Measurements from ENCODE around the gene MICU2. TPM values are rescaled to one million over a fixed set of nuclear protein-coding genes. Genes with fewer than 3 reads are reported as not detected.

The MICU2 gene
- total RNA-seq, 1 donor from 2014 or later, result 35.7 TPM

- no peak overlapping the region for H3K27ac Mint-ChIP-seq
- H3K4me1 Mint-ChIP-seq (ENCODE audit: unreplicated experiment), result no peaks in the 10 kb centered on the region
- H3K36me3 Mint-ChIP-seq, result peaks cover 27% of the 10 kb centered on the region
- H3K9me3 Mint-ChIP-seq, result no peaks in the 10 kb centered on the region
- H3K4me3 Mint-ChIP-seq, result no peak overlapping the region
- no peak for DNase-seq (ENCODE audit: extremely low spot score, unreplicated experiment)
- no peak for TF ChIP-seq CTCF (conservative IDR thresholded peaks at IDR 0.05)
- H3K27me3 Mint-ChIP-seq, result no peaks in the 10 kb centered on the region
Observed at GRCh38 chr13:21544515-21544914, 59.5 kb downstream of the MICU2 start.

- Mint-ChIP-seq H3K27ac (no peak overlapping the region), H3K4me3 (no peak overlapping the region), H3K27me3 (no peaks in the 10 kb centered on the region), H3K36me3 (peaks cover 33% of the 10 kb centered on the region), H3K4me1 (ENCODE audit: unreplicated experiment) (no peaks in the 10 kb centered on the region), H3K9me3 (no peaks in the 10 kb centered on the region)
- DNase-seq (ENCODE audit: extremely low spot score, unreplicated experiment), result no peak
- TF ChIP-seq CTCF (conservative IDR thresholded peaks at IDR 0.05), result no peak
Observed at GRCh38 chr13:21542563-21542962, 61.4 kb downstream of the MICU2 start.

GRCh38 chr13:21541980-21542379 is 62.0 kb downstream of the MICU2 start:
- no peak for DNase-seq (ENCODE audit: extremely low spot score, unreplicated experiment)
- H3K9me3 Mint-ChIP-seq, result no peaks in the 10 kb centered on the region
- H3K27me3 Mint-ChIP-seq, result no peaks in the 10 kb centered on the region
- H3K27ac Mint-ChIP-seq, result no peak overlapping the region
- H3K4me3 Mint-ChIP-seq, result no peak overlapping the region
- no peaks in the 10 kb centered on the region for H3K4me1 Mint-ChIP-seq (ENCODE audit: unreplicated experiment)
- H3K36me3 Mint-ChIP-seq, result peaks cover 33% of the 10 kb centered on the region
- TF ChIP-seq CTCF (conservative IDR thresholded peaks at IDR 0.05), result no peak

- Mint-ChIP-seq H3K4me1 (ENCODE audit: unreplicated experiment) (no peaks in the 10 kb centered on the region), H3K36me3 (peaks cover 31% of the 10 kb centered on the region), H3K27me3 (no peaks in the 10 kb centered on the region), H3K4me3 (no peak overlapping the region), H3K27ac (no peak overlapping the region), H3K9me3 (no peaks in the 10 kb centered on the region)
- no peak for TF ChIP-seq CTCF (conservative IDR thresholded peaks at IDR 0.05)
- DNase-seq (ENCODE audit: extremely low spot score, unreplicated experiment), result no peak
Observed at GRCh38 chr13:21541271-21541670, 62.7 kb downstream of the MICU2 start.

- Mint-ChIP-seq H3K27ac (no peak overlapping the region), H3K27me3 (no peaks in the 10 kb centered on the region), H3K4me3 (no peak overlapping the region), H3K36me3 (peaks cover 22% of the 10 kb centered on the region), H3K9me3 (no peaks in the 10 kb centered on the region), H3K4me1 (ENCODE audit: unreplicated experiment) (no peaks in the 10 kb centered on the region)
- TF ChIP-seq CTCF (conservative IDR thresholded peaks at IDR 0.05), result no peak
- DNase-seq (ENCODE audit: extremely low spot score, unreplicated experiment), result no peak
Observed at GRCh38 chr13:21539687-21540086, 64.3 kb downstream of the MICU2 start.

GRCh38 chr13:21538753-21539152 is 65.2 kb downstream of the MICU2 start:
- H3K27ac Mint-ChIP-seq, result peak overlapping the region; percentile 5
- DNase-seq (ENCODE audit: extremely low spot score, unreplicated experiment), result no peak
- H3K4me3 Mint-ChIP-seq, result no peak overlapping the region
- TF ChIP-seq CTCF (conservative IDR thresholded peaks at IDR 0.05), result no peak
- H3K36me3 Mint-ChIP-seq, result peaks cover 18% of the 10 kb centered on the region
- H3K27me3 Mint-ChIP-seq, result no peaks in the 10 kb centered on the region
- H3K9me3 Mint-ChIP-seq, result no peaks in the 10 kb centered on the region
- H3K4me1 Mint-ChIP-seq (ENCODE audit: unreplicated experiment), result no peaks in the 10 kb centered on the region

Measured in type B pancreatic cell (in vitro differentiated cells).